ENCODE results near the gene MUC12.
A peak's percentile ranks its signal among the peaks of the same experiment; 100 is the strongest.
"Not testable (repeated sequence)": the region's sequence is repeated elsewhere in the genome, so short reads cannot be mapped to it uniquely, and the experiment has no call there.

Gene MUC12

DNA sequence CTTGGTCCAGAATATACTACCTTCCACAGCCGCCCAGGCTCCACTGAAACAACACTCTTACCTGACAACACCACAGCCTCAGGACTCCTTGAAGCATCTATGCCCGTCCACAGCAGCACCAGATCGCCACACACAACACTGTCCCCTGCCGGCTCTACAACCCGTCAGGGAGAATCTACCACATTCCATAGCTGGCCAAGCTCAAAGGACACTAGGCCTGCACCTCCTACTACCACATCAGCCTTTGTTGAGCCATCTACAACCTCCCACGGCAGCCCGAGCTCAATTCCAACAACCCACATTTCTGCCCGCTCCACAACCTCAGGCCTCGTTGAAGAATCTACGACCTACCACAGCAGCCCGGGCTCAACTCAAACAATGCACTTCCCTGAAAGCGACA is 22.9 kb downstream of the MUC12 start:
- not testable (repeated sequence) for DNase-seq (ENCODE audit: low read depth in 2 of 2)

DNA sequence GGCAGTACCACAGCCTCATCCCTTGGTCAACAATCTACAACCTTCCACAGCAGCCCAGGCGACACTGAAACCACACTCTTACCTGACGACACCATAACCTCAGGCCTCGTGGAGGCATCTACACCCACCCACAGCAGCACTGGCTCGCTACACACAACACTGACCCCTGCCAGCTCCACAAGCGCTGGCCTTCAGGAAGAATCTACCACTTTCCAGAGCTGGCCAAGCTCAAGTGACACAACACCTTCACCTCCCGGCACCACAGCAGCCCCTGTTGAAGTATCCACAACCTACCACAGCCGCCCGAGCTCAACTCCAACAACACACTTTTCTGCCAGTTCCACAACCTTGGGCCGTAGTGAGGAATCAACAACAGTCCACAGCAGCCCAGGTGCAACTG is 25.3 kb downstream of the MUC12 start:
- DNase-seq (ENCODE audit: low read depth in 2 of 2): not testable (repeated sequence)

DNA sequence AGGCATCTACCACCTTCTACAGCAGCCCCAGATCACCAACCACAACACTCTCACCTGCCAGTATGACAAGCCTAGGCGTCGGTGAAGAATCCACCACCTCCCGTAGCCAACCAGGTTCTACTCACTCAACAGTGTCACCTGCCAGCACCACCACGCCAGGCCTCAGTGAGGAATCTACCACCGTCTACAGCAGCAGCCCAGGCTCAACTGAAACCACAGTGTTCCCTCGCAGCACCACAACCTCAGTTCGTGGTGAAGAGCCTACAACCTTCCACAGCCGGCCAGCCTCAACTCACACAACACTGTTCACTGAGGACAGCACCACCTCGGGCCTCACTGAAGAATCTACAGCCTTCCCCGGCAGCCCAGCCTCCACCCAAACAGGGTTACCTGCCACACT is 29.2 kb downstream of the MUC12 start:
- DNase-seq (ENCODE audit: low read depth in 2 of 2): not testable (repeated sequence)

GRCh38 chr7:100999334-100999733 is 30.0 kb downstream of the MUC12 start:
- DNase-seq (ENCODE audit: low read depth in 2 of 2): not testable (repeated sequence)

DNA sequence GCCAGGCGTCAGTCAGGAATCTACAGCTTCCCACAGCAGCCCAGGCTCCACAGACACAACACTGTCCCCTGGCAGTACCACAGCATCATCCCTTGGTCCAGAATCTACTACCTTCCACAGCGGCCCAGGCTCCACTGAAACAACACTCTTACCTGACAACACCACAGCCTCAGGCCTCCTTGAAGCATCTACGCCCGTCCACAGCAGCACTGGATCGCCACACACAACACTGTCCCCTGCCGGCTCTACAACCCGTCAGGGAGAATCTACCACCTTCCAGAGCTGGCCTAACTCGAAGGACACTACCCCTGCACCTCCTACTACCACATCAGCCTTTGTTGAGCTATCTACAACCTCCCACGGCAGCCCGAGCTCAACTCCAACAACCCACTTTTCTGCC is 30.7 kb downstream of the MUC12 start:
- not testable (repeated sequence) for DNase-seq (ENCODE audit: low read depth in 2 of 2)

DNA sequence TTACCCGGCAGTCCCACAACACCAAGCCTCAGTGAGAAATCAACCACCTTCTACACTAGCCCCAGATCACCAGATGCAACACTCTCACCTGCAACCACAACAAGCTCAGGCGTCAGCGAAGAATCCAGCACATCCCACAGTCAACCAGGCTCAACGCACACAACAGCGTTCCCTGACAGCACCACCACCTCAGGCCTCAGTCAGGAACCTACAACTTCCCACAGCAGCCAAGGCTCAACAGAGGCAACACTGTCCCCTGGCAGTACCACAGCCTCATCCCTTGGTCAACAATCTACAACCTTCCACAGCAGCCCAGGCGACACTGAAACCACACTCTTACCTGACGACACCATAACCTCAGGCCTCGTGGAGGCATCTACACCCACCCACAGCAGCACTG is 33.0 kb downstream of the MUC12 start:
- DNase-seq (ENCODE audit: low read depth in 2 of 2): not testable (repeated sequence)

GRCh38 chr7:101007361-101007760 is 38.0 kb downstream of the MUC12 start:
- not testable (repeated sequence) for DNase-seq (ENCODE audit: low read depth in 2 of 2)

- DNase-seq (ENCODE audit: low read depth in 2 of 2): no peak
Observed at GRCh38 chr7:101009629-101010028, 40.3 kb downstream of the MUC12 start.

- no peak for DNase-seq (ENCODE audit: low read depth in 2 of 2)
Observed at GRCh38 chr7:101012931-101013330, 43.6 kb downstream of the MUC12 start.

GRCh38 chr7:101015626-101016025 is 46.3 kb downstream of the MUC12 start:
- DNase-seq (ENCODE audit: low read depth in 2 of 2): no peak

GRCh38 chr7:101017064-101017777 is 47.9 kb downstream of the MUC12 start:
- DNase-seq (ENCODE audit: low read depth in 2 of 2): peak; percentile 41 to 51

DNA sequence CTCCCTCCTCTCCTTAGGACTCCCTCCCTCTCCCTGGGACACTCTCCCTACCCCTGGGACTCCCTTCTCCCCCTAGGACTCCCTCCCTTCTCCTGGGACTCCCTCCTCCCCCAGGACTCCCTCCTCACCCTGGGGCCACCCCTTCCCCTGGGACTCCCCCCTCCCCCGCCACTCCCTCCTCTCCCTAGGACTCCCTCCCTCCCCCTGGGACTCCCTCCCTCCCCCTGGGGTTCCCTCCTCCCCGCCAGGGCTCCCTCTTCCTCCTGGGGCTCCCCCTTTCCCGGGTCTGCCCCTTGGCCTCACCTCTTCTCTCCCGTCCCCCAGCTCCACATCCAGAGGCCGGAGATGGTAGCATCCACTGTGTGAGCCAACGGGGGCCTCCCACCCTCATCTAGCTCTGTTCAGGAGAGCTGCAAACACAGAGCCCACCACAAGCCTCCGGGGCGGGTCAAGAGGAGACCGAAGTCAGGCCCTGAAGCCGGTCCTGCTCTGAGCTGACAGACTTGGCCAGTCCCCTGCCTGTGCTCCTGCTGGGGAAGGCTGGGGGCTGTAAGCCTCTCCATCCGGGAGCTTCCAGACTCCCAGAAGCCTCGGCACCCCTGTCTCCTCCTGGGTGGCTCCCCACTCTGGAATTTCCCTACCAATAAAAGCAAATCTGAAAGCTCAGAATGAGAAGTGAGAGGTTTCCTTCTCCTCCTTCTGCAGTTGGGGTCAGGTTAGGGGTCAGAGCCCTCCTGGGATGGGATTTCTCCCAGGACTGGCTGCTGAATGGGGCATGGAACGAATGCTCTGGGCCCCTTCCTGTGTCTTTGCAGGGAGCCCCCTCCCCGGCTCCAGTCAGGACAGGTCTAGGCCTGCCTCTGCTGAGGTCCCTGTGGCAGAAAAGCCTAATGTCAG is 49.2 kb downstream of the MUC12 start:
- no peak for DNase-seq (ENCODE audit: low read depth in 2 of 2)

DNA sequence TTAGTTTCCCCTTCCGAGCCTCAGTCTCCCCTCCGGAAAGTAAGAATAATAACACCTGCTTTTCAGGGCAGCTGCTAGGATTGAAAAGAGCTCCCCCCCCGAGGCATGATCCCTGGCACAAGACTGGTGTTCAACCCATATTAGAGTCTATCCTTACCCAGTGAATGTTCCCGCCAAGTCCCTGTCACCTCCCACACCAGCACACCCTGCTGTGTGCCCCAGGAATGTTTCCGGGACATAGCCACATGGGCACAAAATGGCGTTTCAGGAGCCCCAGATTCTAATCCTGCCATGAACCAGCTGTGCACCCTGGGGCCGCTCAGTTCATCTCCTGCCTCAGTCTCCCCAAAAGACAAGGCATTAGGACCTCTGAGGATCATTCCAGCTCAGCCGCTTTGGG is 51.1 kb downstream of the MUC12 start:
- DNase-seq (ENCODE audit: low read depth in 2 of 2): no peak

DNA sequence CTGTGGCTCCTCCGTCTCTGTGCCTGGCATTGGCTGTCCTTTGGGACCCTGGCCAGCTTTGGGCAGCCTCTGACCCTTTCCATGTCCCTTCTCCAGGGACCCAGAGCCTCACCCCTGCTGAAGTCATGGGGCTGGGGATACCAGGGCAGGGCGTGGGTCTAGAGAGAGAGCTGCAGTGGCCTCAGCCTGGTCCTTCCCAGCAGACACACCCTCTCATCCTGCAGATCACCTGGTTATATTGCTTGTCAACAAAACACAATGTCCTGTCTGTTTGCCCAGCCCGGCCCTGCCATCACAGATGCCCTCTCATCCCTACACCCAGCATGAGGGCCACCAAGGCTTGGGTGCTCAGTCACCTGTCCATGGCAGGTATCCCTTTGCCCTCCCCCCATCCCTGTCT is 52.3 kb downstream of the MUC12 start:
- DNase-seq (ENCODE audit: low read depth in 2 of 2): no peak

DNA sequence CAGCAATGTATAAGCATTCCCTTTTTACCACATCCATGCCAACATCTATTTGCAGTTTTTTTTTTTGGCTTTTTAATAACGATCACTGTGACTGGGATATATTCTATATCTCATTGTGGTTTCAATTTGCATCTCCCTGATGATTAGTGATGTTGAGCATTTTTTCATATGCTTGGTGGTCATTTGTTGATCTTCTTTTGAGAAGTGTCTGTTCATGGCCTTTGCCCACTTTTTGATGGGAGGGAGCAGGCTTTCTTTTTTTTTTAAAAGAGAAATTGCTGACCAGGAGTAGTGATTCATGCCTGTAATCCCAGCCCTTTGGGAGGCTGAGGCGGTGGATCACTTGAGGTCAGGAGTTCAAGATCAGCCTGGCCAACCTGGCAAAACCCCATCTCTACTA is 54.5 kb downstream of the MUC12 start:
- no peak for DNase-seq (ENCODE audit: low read depth in 2 of 2)

- DNase-seq (ENCODE audit: low read depth in 2 of 2): no peak
Observed at GRCh38 chr7:101031082-101031481, 61.7 kb downstream of the MUC12 start.

DNA sequence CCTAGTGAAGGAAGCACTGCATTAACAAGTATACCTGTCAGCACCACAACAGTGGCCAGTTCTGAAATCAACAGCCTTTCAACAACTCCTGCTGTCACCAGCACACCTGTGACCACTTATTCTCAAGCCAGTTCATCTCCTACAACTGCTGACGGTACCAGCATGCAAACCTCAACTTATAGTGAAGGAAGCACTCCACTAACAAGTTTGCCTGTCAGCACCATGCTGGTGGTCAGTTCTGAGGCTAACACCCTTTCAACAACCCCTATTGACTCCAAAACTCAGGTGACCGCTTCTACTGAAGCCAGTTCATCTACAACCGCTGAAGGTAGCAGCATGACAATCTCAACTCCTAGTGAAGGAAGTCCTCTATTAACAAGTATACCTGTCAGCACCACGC is 66.6 kb downstream of the MUC12 start:
- DNase-seq (ENCODE audit: low read depth in 2 of 2): no peak

DNA sequence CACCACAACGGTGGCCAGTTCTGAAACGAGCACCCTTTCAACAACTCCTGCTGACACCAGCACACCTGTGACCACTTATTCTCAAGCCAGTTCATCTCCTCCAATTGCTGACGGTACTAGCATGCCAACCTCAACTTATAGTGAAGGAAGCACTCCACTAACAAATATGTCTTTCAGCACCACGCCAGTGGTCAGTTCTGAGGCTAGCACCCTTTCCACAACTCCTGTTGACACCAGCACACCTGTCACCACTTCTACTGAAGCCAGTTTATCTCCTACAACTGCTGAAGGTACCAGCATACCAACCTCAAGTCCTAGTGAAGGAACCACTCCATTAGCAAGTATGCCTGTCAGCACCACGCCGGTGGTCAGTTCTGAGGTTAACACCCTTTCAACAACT is 71.9 kb downstream of the MUC12 start:
- not testable (repeated sequence) for DNase-seq (ENCODE audit: low read depth in 2 of 2)

DNA sequence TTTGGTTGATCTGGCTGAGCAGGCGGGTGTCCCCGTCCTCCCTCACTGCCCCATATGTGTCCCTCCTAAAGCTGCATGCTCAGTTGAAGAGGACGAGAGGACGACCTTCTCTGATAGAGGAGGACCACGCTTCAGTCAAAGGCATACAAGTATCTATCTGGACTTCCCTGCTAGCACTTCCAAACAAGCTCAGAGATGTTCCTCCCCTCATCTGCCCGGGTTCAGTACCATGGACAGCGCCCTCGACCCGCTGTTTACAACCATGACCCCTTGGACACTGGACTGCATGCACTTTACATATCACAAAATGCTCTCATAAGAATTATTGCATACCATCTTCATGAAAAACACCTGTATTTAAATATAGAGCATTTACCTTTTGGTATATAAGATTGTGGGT is 89.0 kb downstream of the MUC12 start:
- peak; percentile 23 to 34 for DNase-seq (ENCODE audit: low read depth in 2 of 2)

DNA sequence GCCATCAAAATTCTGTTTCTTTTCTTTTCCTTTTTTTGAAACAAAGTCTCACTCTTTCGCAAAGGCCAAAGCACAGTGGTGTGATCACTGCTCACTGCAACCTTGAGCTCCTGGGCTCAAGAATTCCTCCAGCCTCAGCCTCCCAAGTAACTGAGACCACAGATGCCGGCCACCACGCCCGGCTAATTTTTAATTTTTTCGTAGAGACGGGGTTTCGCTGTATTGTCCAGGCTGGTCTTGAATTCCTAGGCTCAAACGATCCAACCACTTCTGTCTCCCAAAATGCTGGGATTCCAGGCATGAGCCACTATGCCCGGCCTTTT is 90.2 kb downstream of the MUC12 start:
- DNase-seq (ENCODE audit: low read depth in 2 of 2): no peak

DNA sequence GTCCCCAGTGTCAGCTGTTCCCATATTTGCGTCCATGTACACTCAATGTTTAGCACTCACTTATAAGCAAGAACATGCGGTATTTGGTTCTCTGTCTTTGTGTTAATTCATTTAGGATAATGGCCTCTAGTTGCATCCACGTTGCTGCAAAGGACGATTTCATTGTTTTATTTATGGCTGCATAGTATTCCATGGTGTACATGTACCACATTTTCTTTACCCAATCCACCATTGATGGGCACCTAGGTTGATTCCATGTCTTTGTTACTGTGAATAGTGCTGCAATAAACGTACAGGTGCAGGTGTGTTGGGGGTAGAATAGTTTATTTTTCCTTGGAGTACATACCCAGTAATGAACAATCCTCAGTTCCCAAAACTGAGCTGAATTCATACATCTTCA is 91.6 kb downstream of the MUC12 start:
- no peak for DNase-seq (ENCODE audit: low read depth in 2 of 2)

DNA sequence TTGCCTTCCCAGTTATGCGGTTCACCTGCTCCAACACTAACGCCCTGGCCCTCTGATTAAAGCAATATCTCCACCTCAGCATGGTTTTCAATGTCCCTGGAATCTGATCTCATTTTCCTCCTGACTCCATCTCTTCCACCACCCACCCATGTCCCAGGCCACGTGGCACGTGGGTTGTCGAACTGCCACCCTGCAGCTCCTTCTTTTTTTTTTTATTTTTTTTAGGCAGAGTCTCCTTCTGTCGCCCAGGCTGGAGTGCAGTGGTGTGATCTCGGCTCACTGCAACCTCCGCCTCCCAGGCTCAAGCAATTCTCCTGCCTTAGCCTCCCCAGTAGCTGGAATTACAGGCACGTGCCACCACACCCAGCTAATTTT is 94.8 kb downstream of the MUC12 start:
- not testable (repeated sequence) for DNase-seq (ENCODE audit: low read depth in 2 of 2)

DNA sequence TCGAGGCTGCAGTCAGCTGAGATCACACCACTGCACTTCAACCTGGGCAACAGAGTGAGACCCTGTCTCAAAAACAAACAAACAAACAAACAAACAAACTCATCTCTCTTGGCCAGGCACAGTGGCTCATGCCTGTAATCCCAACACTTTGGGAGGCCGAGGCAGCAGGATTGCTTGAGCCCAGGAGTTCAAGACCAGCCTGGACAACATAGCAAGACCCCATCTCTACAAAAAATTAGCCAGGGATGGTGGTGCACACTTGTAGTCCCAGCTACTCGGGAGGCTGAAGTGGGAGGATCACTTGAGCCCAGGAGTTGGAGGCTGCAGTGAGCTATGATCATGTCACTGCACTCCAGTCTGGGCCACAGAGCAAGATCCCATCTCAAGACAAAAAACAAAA is 95.8 kb downstream of the MUC12 start:
- not testable (repeated sequence) for DNase-seq (ENCODE audit: low read depth in 2 of 2)
